Hematopoietic multipotent progenitor cell (in vitro differentiated cells): ENCODE data around the gene OSER1. TPM values are rescaled to one million over a fixed set of nuclear protein-coding genes. Genes with fewer than 3 reads are reported as not detected.
A peak's percentile ranks its signal among the peaks of the same experiment; 100 is the strongest.
"Not testable (repeated sequence)": the region's sequence is repeated elsewhere in the genome, so short reads cannot be mapped to it uniquely, and the experiment has no call there.

ENCODE experiments used
- DNase-seq, 3 donors: peaks; one replicate each; pipeline ENCODE4 v3.0.0-alpha.2; 2011 to 2015; ENCODE audit warnings: low read depth in 2 of 3, low spot score in 2 of 3
- total RNA-seq: library from RNA; depleted of rRNA; stranded (reverse); fragments of >200 nt; gene quantifications from one replicate; pipeline ENCODE4 v1.2.3, GENCODE V29; 2012

OSER1 gene
- 26.9 TPM for total RNA-seq

- peak; percentile 96 to 99 (median 98) for DNase-seq
These were observed at the start of gene OSER1 for GRCh38 chr20:44210406-44211176. Gene OSER1 (minus strand): TSS chr20:44210771. CDS start chr20:44206957, 3,814 bp downstream.

GRCh38 chr20:44258226-44258890 is 47.8 kb upstream of the OSER1 start:
- DNase-seq: no peak

- no peak for DNase-seq
These were observed 46.4 kb upstream of the OSER1 start for GRCh38 chr20:44256961-44257360.

- DNase-seq: no peak
These were observed 45.4 kb upstream of the OSER1 start for GRCh38 chr20:44255942-44256341.

GRCh38 chr20:44254073-44254472 is 43.5 kb upstream of the OSER1 start:
- DNase-seq: no peak

- DNase-seq: no peak
These were observed 43.0 kb upstream of the OSER1 start for GRCh38 chr20:44253528-44253927.

GRCh38 chr20:44251284-44251683 is 40.7 kb upstream of the OSER1 start:
- DNase-seq: no peak

GRCh38 chr20:44248410-44248759 is 37.8 kb upstream of the OSER1 start:
- DNase-seq: no peak

- DNase-seq: peak in 2 of 3 donors; percentile 62 to 82
These were observed 37.2 kb upstream of the OSER1 start for GRCh38 chr20:44247586-44248409.

- DNase-seq: no peak
These were observed 36.6 kb upstream of the OSER1 start, which contains the start of gene GDAP1L1 for GRCh38 chr20:44247131-44247571. Gene GDAP1L1 (plus strand): TSS chr20:44247308. CDS start chr20:44247335, 27 bp downstream.

GRCh38 chr20:44245977-44246376 is 35.4 kb upstream of the OSER1 start:
- DNase-seq: no peak

GRCh38 chr20:44241796-44242195 is 31.2 kb upstream of the OSER1 start:
- no peak for DNase-seq

- DNase-seq: not testable (repeated sequence)
These were observed 26.3 kb upstream of the OSER1 start for GRCh38 chr20:44236840-44237239.

- no peak for DNase-seq
These were observed 25.1 kb upstream of the OSER1 start for GRCh38 chr20:44235702-44236101.

- DNase-seq: no peak
These were observed 24.2 kb upstream of the OSER1 start for GRCh38 chr20:44234566-44235317.

- DNase-seq: no peak
These were observed 23.0 kb upstream of the OSER1 start for GRCh38 chr20:44233436-44234016.

- not testable (repeated sequence) for DNase-seq
These were observed 21.9 kb upstream of the OSER1 start for GRCh38 chr20:44232469-44232856.

GRCh38 chr20:44231713-44232468 is 21.3 kb upstream of the OSER1 start:
- no peak for DNase-seq

- no peak for DNase-seq
These were observed 20.6 kb upstream of the OSER1 start for GRCh38 chr20:44231193-44231592.
